OCI-LY3 (cell line): Measurements from ENCODE around the gene KRTAP10-8.
"Not testable (repeated sequence)": the region's sequence is repeated elsewhere in the genome, so short reads cannot be mapped to it uniquely, and the experiment has no call there.

Experiments used
- H2AFZ ChIP-seq: fragments of 200-600, 300-600 bp; shearing (Covaris generic); 2 replicates; pipeline ENCODE4 v1.6.0; 2014; ENCODE audit warnings: antibody characterized with exemption, low read depth, low read length
- H3K27ac ChIP-seq: fragments of 200-600, 300-600 bp; sonication (generic); 2 replicates; pipeline ENCODE4 v1.5.1; 2014; ENCODE audit warnings: mild to moderate bottlenecking, low read length, moderate library complexity, mixed read lengths
- H3K27me3 ChIP-seq: fragments of 200-600, 300-600 bp; sonication (generic); 2 replicates; pipeline ENCODE4 v1.6.1; 2014; ENCODE audit warnings: low read depth, low read length, mixed read lengths
- H3K36me3 ChIP-seq: fragments of 200-600, 300-600 bp; sonication (generic); replicated peaks from 2 replicates; pipeline ENCODE3; 2014; ENCODE audit warnings: low read depth, low read length, mixed read lengths
- H3K4me1 ChIP-seq: fragments of 300-600, 200-600 bp; sonication (generic); 2 replicates; pipeline ENCODE4 v1.6.1; 2014; ENCODE audit warnings: low read length, mixed read lengths
- H3K4me2 ChIP-seq: fragments of 200-600, 300-600 bp; sonication (generic); 2 replicates; pipeline ENCODE4 v1.6.1; 2014; ENCODE audit warnings: low read length, mixed read lengths
- H3K4me3 ChIP-seq: fragments of 300-600, 200-600 bp; sonication (generic); 2 replicates; pipeline ENCODE4 v1.5.1; 2014; ENCODE audit warnings: antibody characterized with exemption, mild to moderate bottlenecking, low read length, moderate library complexity
- H3K79me2 ChIP-seq: fragments of 300-600, 200-600 bp; shearing (Covaris generic); 2 replicates; pipeline ENCODE4 v1.6.1; 2014; ENCODE audit warnings: mild to moderate bottlenecking, low read length, mixed read lengths
- H3K9ac ChIP-seq: fragments of 300-600, 200-600 bp; shearing (Covaris generic); 2 replicates; pipeline ENCODE4 v1.6.0; 2014; ENCODE audit warnings: mild to moderate bottlenecking, low read length, moderate library complexity
- H3K9me3 ChIP-seq: fragments of 200-600, 300-600 bp; shearing (Covaris generic); 2 replicates; pipeline ENCODE4 v1.6.1; 2014; ENCODE audit warnings: low read length, mixed read lengths; ENCODE audit not compliant: insufficient read depth
- H4K20me1 ChIP-seq: fragments of 200-600, 300-600 bp; sonication (generic); 2 replicates; pipeline ENCODE4 v1.6.1; 2016; ENCODE audit warnings: low read length, mixed read lengths; ENCODE audit not compliant: insufficient read depth
- EZH2phosphoT487 ChIP-seq: fragments of 200-600 bp; shearing (Covaris generic); IDR thresholded peaks from 2 replicates; pipeline ENCODE4 v1.6.1; 2018; ENCODE audit warnings: antibody characterized with exemption, mixed run types, low read depth
- TF ChIP-seq, protein P1 (sequence below): fragments of 200-600, 300-600 bp; sonication (generic); IDR thresholded peaks from 2 replicates; pipeline ENCODE4 v1.5.1; 2014; ENCODE audit warnings: antibody characterized with exemption, low read length, low read depth

Gene KRTAP10-8

GRCh38 chr21:44579056-44579832 lies 32.6 kb upstream of the KRTAP10-8 start:
- H3K36me3 ChIP-seq = no peaks in the 10 kb centered on the region
- H3K4me2 ChIP-seq = no peak overlapping the region

DNA sequence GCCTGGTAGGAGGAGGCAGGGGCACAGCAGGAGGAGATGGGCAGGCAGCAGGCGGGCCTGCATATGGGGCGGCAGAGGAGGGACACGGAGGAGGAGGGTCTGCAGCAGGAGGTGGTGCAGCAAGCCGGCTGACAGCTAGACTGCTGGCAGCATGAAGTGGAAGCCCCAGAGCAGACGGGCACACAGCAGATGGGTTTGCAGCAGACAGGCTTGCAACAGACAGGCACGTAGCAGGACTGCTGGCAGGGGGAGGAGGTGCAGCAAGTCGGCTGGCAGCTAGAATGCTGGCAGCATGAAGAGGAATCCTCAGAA lies 32.1 kb upstream of the KRTAP10-8 start:
- Histone ChIP-seq H3K27me3 (0 out of 2 replicates have a peak, but pooled peaks cover 3% of the 10 kb centered on the region), H3K79me2 (no peaks in the 10 kb centered on the region), H2AFZ (no peak overlapping the region), H3K4me3 (no peak overlapping the region), H3K27ac (no peak overlapping the region), H3K4me1 (peaks cover 10% of the 10 kb centered on the region), H3K9ac (no peak overlapping the region), H4K20me1 (no peaks in the 10 kb centered on the region), H3K36me3 (no peaks in the 10 kb centered on the region), H3K9me3 (no peaks in the 10 kb centered on the region), H3K4me2 (no peak overlapping the region)
- no peak for TF ChIP-seq EZH2phosphoT487
- TF ChIP-seq, protein P1, sequence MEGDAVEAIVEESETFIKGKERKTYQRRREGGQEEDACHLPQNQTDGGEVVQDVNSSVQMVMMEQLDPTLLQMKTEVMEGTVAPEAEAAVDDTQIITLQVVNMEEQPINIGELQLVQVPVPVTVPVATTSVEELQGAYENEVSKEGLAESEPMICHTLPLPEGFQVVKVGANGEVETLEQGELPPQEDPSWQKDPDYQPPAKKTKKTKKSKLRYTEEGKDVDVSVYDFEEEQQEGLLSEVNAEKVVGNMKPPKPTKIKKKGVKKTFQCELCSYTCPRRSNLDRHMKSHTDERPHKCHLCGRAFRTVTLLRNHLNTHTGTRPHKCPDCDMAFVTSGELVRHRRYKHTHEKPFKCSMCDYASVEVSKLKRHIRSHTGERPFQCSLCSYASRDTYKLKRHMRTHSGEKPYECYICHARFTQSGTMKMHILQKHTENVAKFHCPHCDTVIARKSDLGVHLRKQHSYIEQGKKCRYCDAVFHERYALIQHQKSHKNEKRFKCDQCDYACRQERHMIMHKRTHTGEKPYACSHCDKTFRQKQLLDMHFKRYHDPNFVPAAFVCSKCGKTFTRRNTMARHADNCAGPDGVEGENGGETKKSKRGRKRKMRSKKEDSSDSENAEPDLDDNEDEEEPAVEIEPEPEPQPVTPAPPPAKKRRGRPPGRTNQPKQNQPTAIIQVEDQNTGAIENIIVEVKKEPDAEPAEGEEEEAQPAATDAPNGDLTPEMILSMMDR = no peak

More at GRCh38 chr21:44579056-44579832, 32.6 kb upstream of the KRTAP10-8 start:
- Histone ChIP-seq H3K27me3 (0 out of 2 replicates have a peak, but pooled peaks cover under 1% of the 10 kb centered on the region), H3K9me3 (no peaks in the 10 kb centered on the region), H4K20me1 (no peaks in the 10 kb centered on the region), H2AFZ (no peak overlapping the region), H3K4me1 (peaks cover 10% of the 10 kb centered on the region), H3K27ac (no peak overlapping the region), H3K9ac (no peak overlapping the region), H3K4me3 (no peak overlapping the region), H3K79me2 (no peaks in the 10 kb centered on the region)
- TF ChIP-seq EZH2phosphoT487 = no peak
- TF ChIP-seq, protein P1 = no peak

DNA sequence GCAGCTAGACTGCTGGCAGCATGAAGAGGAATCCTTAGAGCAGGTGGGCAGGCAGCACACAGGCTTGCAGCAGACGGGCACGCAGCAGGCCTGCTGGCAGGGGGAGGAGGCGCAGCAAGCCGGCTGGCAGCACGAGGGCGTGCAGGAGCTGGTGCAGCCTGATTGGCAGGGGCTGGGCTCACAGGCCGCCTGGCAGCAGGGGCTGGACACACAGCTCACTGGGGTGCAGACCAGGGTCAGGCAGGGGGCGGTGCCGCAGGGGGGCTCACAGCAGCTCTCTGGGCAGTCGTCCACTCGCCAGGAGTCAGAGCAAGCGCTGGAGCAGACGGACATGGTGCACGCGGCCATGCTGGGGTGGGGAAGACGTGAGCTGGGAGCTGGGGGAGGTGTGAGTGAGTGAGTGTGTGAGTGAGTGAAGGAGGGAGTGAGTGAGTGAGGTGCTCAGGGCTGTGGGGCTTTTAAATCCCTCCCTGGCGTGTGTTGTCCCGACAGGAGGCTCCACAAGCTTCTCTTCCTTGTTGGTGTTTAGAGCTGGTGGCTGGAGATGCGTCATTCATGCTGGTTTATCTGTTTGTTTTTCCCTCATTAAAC lies 31.6 kb upstream of the KRTAP10-8 start, which contains the start of gene KRTAP10-5:
KRTAP10-5 (minus strand) TSS at position 374 of the 591 bp plus-strand sequence; CDS start at position 348, 26 bp downstream.
- peaks cover 10% of the 10 kb centered on the region for H3K4me1 ChIP-seq
- H2AFZ ChIP-seq, H3K79me2 ChIP-seq, H4K20me1 ChIP-seq, H3K4me3 ChIP-seq, H3K9me3 ChIP-seq, H3K27ac ChIP-seq, H3K9ac ChIP-seq, H3K36me3 ChIP-seq, H3K27me3 ChIP-seq, H3K4me2 ChIP-seq: not testable (repeated sequence)

DNA sequence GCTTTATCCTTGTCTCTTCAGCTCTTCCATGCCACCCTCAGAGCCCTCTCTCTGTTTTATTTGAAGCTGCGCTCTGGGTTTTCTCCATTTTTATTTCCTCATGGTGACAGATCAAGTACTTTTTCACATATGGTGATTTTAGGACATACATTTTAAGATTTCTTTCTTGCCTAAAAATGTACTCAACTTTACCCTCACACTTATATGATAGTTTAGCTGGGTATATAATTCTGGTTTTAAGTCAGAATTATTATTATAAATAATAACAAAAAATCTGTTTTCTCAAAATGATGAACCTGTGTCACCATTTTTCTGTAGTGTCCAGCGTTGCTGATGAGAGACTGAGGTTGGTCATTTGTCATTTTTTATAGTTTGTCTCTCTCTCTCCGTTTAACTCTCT lies 30.7 kb upstream of the KRTAP10-8 start:
- H3K36me3 ChIP-seq = no peaks in the 10 kb centered on the region
- H3K9me3 ChIP-seq = no peaks in the 10 kb centered on the region
- no peaks in the 10 kb centered on the region for H3K79me2 ChIP-seq
- no peak overlapping the region for H2AFZ ChIP-seq
- peaks cover 10% of the 10 kb centered on the region for H3K4me1 ChIP-seq
- no peak overlapping the region for H3K4me2 ChIP-seq
- TF ChIP-seq, protein P1 = no peak
- TF ChIP-seq EZH2phosphoT487 = no peak
- peaks cover 9% of the 10 kb centered on the region; the same call in 1 of the 2 replicates for H3K27me3 ChIP-seq
- H4K20me1 ChIP-seq = no peaks in the 10 kb centered on the region
- no peak overlapping the region for H3K9ac ChIP-seq
- H3K27ac ChIP-seq = no peak overlapping the region
- H3K4me3 ChIP-seq = no peak overlapping the region
